Measurements from ENCODE around the gene GRIN3B. TPM values are rescaled to one million over a fixed set of nuclear protein-coding genes. Genes with fewer than 3 reads are reported as not detected.

The GRIN3B gene
- total and polyA plus RNA-seq, 2 of the 8 experiments (the other 6 are each of a cell fraction or from before 2014, with no cell fraction given) = 0.45 to 1.0 TPM

- Histone ChIP-seq H3K36me3 (ENCODE audit: control insufficient read depth in 2 of 4, insufficient read depth in 4 of 4, low read length in 3 of 4) (peaks cover 5 to 33% (median 20%) of the 10 kb centered on the region in 4 experiments), H2BK20ac (ENCODE audit: low read length) (no peak overlapping the region), H2BK120ac (replicated peaks; ENCODE audit: low read depth, low read length) (no peak overlapping the region), H3K79me2 (ENCODE audit: control insufficient read depth in 1 of 2, insufficient read depth in 2 of 2, low read length in 2 of 2) (0 out of 4 replicates have a peak, but pooled peaks cover 0 to 3% of the 10 kb centered on the region in 2 experiments), H3K9me3 (ENCODE audit: insufficient read depth in 2 of 2, low read depth in 1 of 2, low read length in 1 of 2) (peaks cover 0 to 7% of the 10 kb centered on the region in 2 experiments; a peak in 1 of 4 replicates), H3K14ac (ENCODE audit: insufficient read length) (no peak overlapping the region), H3K56ac (replicated peaks; ENCODE audit: insufficient read length, low read depth, low read length) (no peak overlapping the region), H3K4me1 (replicated peaks in 1 of 4; ENCODE audit: control insufficient read depth in 3 of 4, insufficient read depth in 4 of 4, low read length in 3 of 4) (peaks cover 0 to 8% (median 4%) of the 10 kb centered on the region in 4 experiments; a peak in 3 of 7 replicates), H4K8ac (ENCODE audit: extremely low read depth, insufficient read depth, low read length) (no peak overlapping the region), H3K9ac (replicated peaks in 1 of 4; ENCODE audit: extremely low read depth in 1 of 4, low read depth in 3 of 4, low read length in 3 of 4) (no peak overlapping the region), H3K23me2 (ENCODE audit: low read depth, low read length) (no peaks in the 10 kb centered on the region), H2BK15ac (ENCODE audit: low read length) (no peak overlapping the region), H3K79me1 (ENCODE audit: low read depth, low read length) (no peaks in the 10 kb centered on the region), H4K5ac (ENCODE audit: insufficient read length, low read depth, low read length) (no peak overlapping the region), H3K4me3 (ENCODE audit: extremely low read depth in 1 of 4, insufficient read depth in 2 of 4, low read depth in 3 of 4, low read length in 4 of 4) (no peak overlapping the region), H2BK12ac (ENCODE audit: low read depth, low read length) (no peak overlapping the region), H3K4me2 (ENCODE audit: insufficient read depth in 1 of 2, low read depth in 2 of 2, low read length in 2 of 2) (no peak overlapping the region), H2AK5ac (ENCODE audit: low read depth, low read length) (no peak overlapping the region), H2BK5ac (ENCODE audit: low read depth, low read length) (peak overlapping the region; percentile 12; the same call in 1 of the 2 replicates), H3K4ac (replicated peaks; ENCODE audit: insufficient read length, low read depth, low read length) (no peak overlapping the region), H3K27me3 (replicated peaks in 1 of 4; ENCODE audit: control insufficient read depth in 3 of 4, extremely low read depth in 1 of 4, insufficient read depth in 3 of 4, low read length in 3 of 4) (no peaks in the 10 kb centered on the region), H2AFZ (ENCODE audit: low read length) (no peak overlapping the region), H3K23ac (ENCODE audit: insufficient read length) (no peak overlapping the region), H4K20me1 (replicated peaks in 1 of 2; ENCODE audit: control insufficient read depth in 1 of 2, insufficient read depth in 2 of 2, low read length in 2 of 2) (peaks cover 0 to 3% of the 10 kb centered on the region in 2 experiments), H3K18ac (ENCODE audit: extremely low read depth, low read length) (no peak overlapping the region), H4K91ac (replicated peaks; ENCODE audit: insufficient read length, low read length) (no peak overlapping the region), H3K27ac (ENCODE audit: low read depth, low read length) (no peak overlapping the region)
- DNase-seq (ENCODE audit: low read depth in 1 of 2, low spot score in 2 of 2) (no peak), FAIRE-seq (no peak)
- ChIA-PET CTCF (ENCODE audit: partially characterized antibody) (interaction anchor here (0.7 to 2.0 kb wide), 5 partner anchors 8 to 36 kb away, joined by 3 to 8 read pairs (median 5); no protein-coding TSS in a partner anchor), POLR2A (ENCODE audit: partially characterized antibody) (interaction anchor here (0.6 to 1.5 kb wide), 6 partner anchors 14 to 66 kb away, joined by 3 to 4 read pairs (median 3); no protein-coding TSS in a partner anchor)
- 90% methylated on average over 31 of the region's 31 CpGs; no CpG with 5 or more reads in 1 of the 2 experiments for WGBS, 2 experiments (ENCODE audit: extremely low coverage in 1 of 2, insufficient coverage in 1 of 2, insufficient read length in 1 of 2, insufficient replicate concordance in 2 of 2, low coverage in 1 of 2, low lambda C conversion rate in 2 of 2, missing lambda C conversion rate in 1 of 2)
- TF ChIP-seq TBP (IDR thresholded peaks at IDR 0.05; ENCODE audit: low read depth, low read length) = no peak
- no peak for TF ChIP-seq SP1 (IDR thresholded peaks at IDR 0.05; ENCODE audit: low read depth, low read length)
- TF ChIP-seq SP4 (IDR thresholded peaks at IDR 0.05; ENCODE audit: low read length) = no peak
- no peak for TF ChIP-seq RXRA (IDR thresholded peaks at IDR 0.05; ENCODE audit: insufficient read depth, low read depth, low read length)
- no peak for TF ChIP-seq HDAC6 (IDR thresholded peaks at IDR 0.05; ENCODE audit: low read depth, low read length)
- no peak for TF ChIP-seq JUN (IDR thresholded peaks at IDR 0.05; ENCODE audit: low read depth, low read length)
- TF ChIP-seq CREB1 (IDR thresholded peaks at IDR 0.05) = no peak
- no peak for TF ChIP-seq YY1 (IDR thresholded peaks at IDR 0.05; ENCODE audit: low read depth, low read length)
- TF ChIP-seq TAF1 (IDR thresholded peaks at IDR 0.05; ENCODE audit: low read depth, low read length) = no peak
- no peak for TF ChIP-seq ZNF274 (IDR thresholded peaks at IDR 0.05; ENCODE audit: borderline replicate concordance, extremely low read depth, low read length)
- no peak for TF ChIP-seq GABPA (IDR thresholded peaks at IDR 0.05; ENCODE audit: borderline replicate concordance, insufficient read depth, low read length)
- TF ChIP-seq BRCA1 (IDR thresholded peaks at IDR 0.05; ENCODE audit: low read depth, low read length) = no peak
- TF ChIP-seq BCL11A (IDR thresholded peaks at IDR 0.05; ENCODE audit: low read depth in 2 of 2, low read length in 2 of 2) = no peak
- TF ChIP-seq TAF7 (optimal IDR thresholded peaks at IDR 0.05; ENCODE audit: borderline replicate concordance, low read depth, low read length) = no peak
These were observed 37.4 kb upstream of the GRIN3B start for GRCh38 chr19:962683-963400.

Data from H1 (cell line).